Pancreas (tissue), 10 donors: ENCODE measurements around the gene SORCS2. TPM values are rescaled to one million over a fixed set of nuclear protein-coding genes. Genes with fewer than 3 reads are reported as not detected.

ENCODE experiments used
- ATAC-seq, 4 donors: fragments of 200-7000 bp; cut with Tn5 transposase; one replicate each; pipeline versions ENCODE4 v1.8.0 to v1.9.1; 2020; ENCODE audit warnings: mild to moderate bottlenecking in 4 of 4, moderate library complexity in 4 of 4
- DNase-seq, 6 donors: peaks; one replicate each; pipeline ENCODE4 v3.0.0-alpha.2; 2020
- FAIRE-seq: peaks from 2 replicates; lab custom pipeline; 2012; peaks lifted over from hg19 to GRCh38; lab: Jason Lieb, UNC
- H3K27ac ChIP-seq, 4 donors: fragments of 200-600 bp; sonication (generic); 1 replicate in 3 of 4; 2 replicates in 1 of 4; pipeline versions ENCODE4 v1.5.0 to v1.8.0; 2020
- H3K27me3 ChIP-seq, 4 donors: fragments of 200-600 bp; one replicate each; pipeline ENCODE4 v1.8.0; 2021
- H3K36me3 ChIP-seq, 3 donors: fragments of 200-600 bp; sonication (generic) in 1 of 3; one replicate each; pipeline versions ENCODE4 v1.5.0 to v1.8.0; 2020 to 2021
- H3K4me1 ChIP-seq, 3 donors: fragments of 200-600 bp; one replicate each; pipeline ENCODE4 v1.8.0; 2021
- H3K4me3 ChIP-seq, 4 donors: fragments of 200-600 bp; sonication (generic) in 2 of 4; one replicate each; pipeline versions ENCODE4 v1.5.0 to v1.8.0; 2020 to 2021
- H3K9me3 ChIP-seq, 4 donors: fragments of 200-600 bp; one replicate each; pipeline ENCODE4 v1.8.0; 2021
- WGBS, 2 donors: extraction: QIAGEN DNeasy Blood & Tissue Kit; methylation state at CpG; one replicate each; pipeline ENCODE4 v1.1.7; 2013; 5-methylcytosine and 5-hydroxymethylcytosine counted together
- intact Hi-C, 3 donors: fragments of 100-400 bp; cut with DNase I; formaldehyde crosslinking; loops; one replicate each; pipeline versions ENCODE4 v1.11.1 to v1.14.2; 2022
- polyA plus RNA-seq, 2 donors: library from polyadenylated mRNA; stranded (reverse); fragments of 200-250 nt; gene quantifications; one replicate each; pipeline ENCODE4 v1.2.3, GENCODE V29; 2013
- total RNA-seq, 6 donors: library from RNA; stranded (reverse); fragmentation: NEBNext Ultra II Directional in 4 of 6; extraction: Animal tissue kit (Norgen Biotek cat#: 25700) in 4 of 6; gene quantifications; one replicate each; pipeline versions ENCODE4 v1.2.1 to v1.2.4, GENCODE V29; 2021 to 2023
- TF ChIP-seq, protein P1 (sequence below), 4 donors: fragments of 200-600 bp; sonication (generic) in 3 of 4; IDR thresholded peaks; one replicate each; pipeline versions ENCODE4 v1.5.0 to v1.8.0; 2021; ENCODE audit warnings: antibody characterized with exemption in 4 of 4
- donor health status: healthy with polysubstance abuse.
- donor health status: DM: no; HTN: no; CAD: no; lungs with moderate emphysema.
- donor health status: DM: no; HTN: no; CAD: no.
- donor health status: control.
- donor health status: control.
- donor health status: Bipolar disorder and iron deficiency.
- donor health status: DM: yes; HTN: yes; CAD: no.
- donor health status: DM: no; HTN: no; CAD: no.
- donor health status: DM: no; HTN: no; CAD: no.
- donor health status: DM: yes; HTN: yes; CAD: no.

SORCS2 gene
- total and polyA plus RNA-seq, 8 donors, result 0.14 to 1.7 (median 0.42) TPM

- DNase-seq, result no peak
- WGBS, 2 donors, result 68 to 69% methylated on average over 13 of the region's 13 CpGs
- Histone ChIP-seq H3K4me1 (no peaks in the 10 kb centered on the region), H3K9me3 (no peaks in the 10 kb centered on the region), H3K27me3 (no peaks in the 10 kb centered on the region), H3K4me3 (no peak overlapping the region), H3K36me3 (no peaks in the 10 kb centered on the region), H3K27ac (no peak overlapping the region)
- ATAC-seq, result no peak
- FAIRE-seq, result no peak
- TF ChIP-seq, protein P1, sequence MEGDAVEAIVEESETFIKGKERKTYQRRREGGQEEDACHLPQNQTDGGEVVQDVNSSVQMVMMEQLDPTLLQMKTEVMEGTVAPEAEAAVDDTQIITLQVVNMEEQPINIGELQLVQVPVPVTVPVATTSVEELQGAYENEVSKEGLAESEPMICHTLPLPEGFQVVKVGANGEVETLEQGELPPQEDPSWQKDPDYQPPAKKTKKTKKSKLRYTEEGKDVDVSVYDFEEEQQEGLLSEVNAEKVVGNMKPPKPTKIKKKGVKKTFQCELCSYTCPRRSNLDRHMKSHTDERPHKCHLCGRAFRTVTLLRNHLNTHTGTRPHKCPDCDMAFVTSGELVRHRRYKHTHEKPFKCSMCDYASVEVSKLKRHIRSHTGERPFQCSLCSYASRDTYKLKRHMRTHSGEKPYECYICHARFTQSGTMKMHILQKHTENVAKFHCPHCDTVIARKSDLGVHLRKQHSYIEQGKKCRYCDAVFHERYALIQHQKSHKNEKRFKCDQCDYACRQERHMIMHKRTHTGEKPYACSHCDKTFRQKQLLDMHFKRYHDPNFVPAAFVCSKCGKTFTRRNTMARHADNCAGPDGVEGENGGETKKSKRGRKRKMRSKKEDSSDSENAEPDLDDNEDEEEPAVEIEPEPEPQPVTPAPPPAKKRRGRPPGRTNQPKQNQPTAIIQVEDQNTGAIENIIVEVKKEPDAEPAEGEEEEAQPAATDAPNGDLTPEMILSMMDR (IDR thresholded peaks at IDR 0.05), result no peak
- intact Hi-C loops, result no loop called here
Observed at GRCh38 chr4:7275490-7276154, 83.3 kb downstream of the SORCS2 start.

- H3K4me3 ChIP-seq, result no peak overlapping the region
- H3K27me3 ChIP-seq, result no peaks in the 10 kb centered on the region
- intact Hi-C loops, result no loop called here
- H3K27ac ChIP-seq, result no peak overlapping the region
- H3K4me1 ChIP-seq, result no peaks in the 10 kb centered on the region
- TF ChIP-seq, protein P1 (IDR thresholded peaks at IDR 0.05), result no peak
- ATAC-seq (no peak), FAIRE-seq (no peak), DNase-seq (no peak)
- WGBS, 2 donors, result 63 to 67% methylated on average over 11 of the region's 11 CpGs
- H3K36me3 ChIP-seq, result no peaks in the 10 kb centered on the region
- no peaks in the 10 kb centered on the region for H3K9me3 ChIP-seq
Observed at GRCh38 chr4:7276515-7276914, 84.2 kb downstream of the SORCS2 start.

- Histone ChIP-seq H3K27ac (no peak overlapping the region), H3K36me3 (no peaks in the 10 kb centered on the region), H3K4me3 (no peak overlapping the region), H3K27me3 (no peaks in the 10 kb centered on the region), H3K4me1 (no peaks in the 10 kb centered on the region), H3K9me3 (no peaks in the 10 kb centered on the region)
- DNase-seq (no peak), FAIRE-seq (no peak), ATAC-seq (no peak)
- TF ChIP-seq, protein P1 (IDR thresholded peaks at IDR 0.05), result no peak
- intact Hi-C loops, result no loop called here
- WGBS, 2 donors, result 77 to 82% methylated on average over 14 of the region's 14 CpGs
Observed at GRCh38 chr4:7278071-7278765, 85.9 kb downstream of the SORCS2 start.

DNA sequence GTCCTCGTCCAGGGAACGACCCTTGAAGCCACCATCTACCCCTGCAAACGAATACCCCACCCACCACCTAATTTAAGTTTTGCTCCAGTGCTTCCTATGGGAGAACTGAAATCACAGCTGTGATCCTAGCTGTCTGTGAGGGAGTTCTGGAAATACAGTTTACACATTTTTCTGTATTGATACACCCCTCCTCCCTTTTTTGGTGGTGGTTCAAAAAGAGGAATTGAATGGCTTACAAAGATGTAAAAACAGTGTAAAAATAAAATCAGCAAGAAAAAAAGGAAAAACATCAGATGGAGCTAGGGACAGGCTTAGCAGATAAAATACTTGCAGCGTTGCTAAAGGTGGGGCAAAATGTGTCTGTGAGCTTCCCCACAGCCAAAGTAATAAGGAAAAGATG, 86.6 kb downstream of the SORCS2 start:
- no peak for FAIRE-seq
- Histone ChIP-seq H3K36me3 (no peaks in the 10 kb centered on the region), H3K4me3 (no peak overlapping the region), H3K9me3 (no peaks in the 10 kb centered on the region), H3K27ac (no peak overlapping the region), H3K4me1 (no peaks in the 10 kb centered on the region), H3K27me3 (no peaks in the 10 kb centered on the region)
- intact Hi-C loops, result no loop called here
- WGBS, 2 donors, result 44 to 51% methylated on average over 4 of the region's 4 CpGs
- DNase-seq, result no peak
- TF ChIP-seq, protein P1 (IDR thresholded peaks at IDR 0.05), result no peak
- no peak for ATAC-seq

- H3K9me3 ChIP-seq, result no peaks in the 10 kb centered on the region
- no peaks in the 10 kb centered on the region for H3K27me3 ChIP-seq
- H3K4me1 ChIP-seq, result no peaks in the 10 kb centered on the region
- H3K27ac ChIP-seq, result no peak overlapping the region
- intact Hi-C loops, result no loop called here
- DNase-seq, result no peak
- WGBS, 2 donors, result 57 to 66% methylated on average over 6 of the region's 6 CpGs
- no peak for FAIRE-seq
- H3K36me3 ChIP-seq, result no peaks in the 10 kb centered on the region
- TF ChIP-seq, protein P1 (IDR thresholded peaks at IDR 0.05), result no peak
- ATAC-seq, result no peak
- H3K4me3 ChIP-seq, result no peak overlapping the region
Observed at GRCh38 chr4:7279902-7280301, 87.6 kb downstream of the SORCS2 start.
